RWPE1 (cell line): ENCODE measurements around the gene HHAT.

Experiments
- CTCF ChIA-PET: fragments of 350-600 bp; sonication (Branson Sonifier 250); formaldehyde crosslinking; extraction: SDS; loops from one replicate; lab custom pipeline; 2021; lab: Yijun Ruan, JAX
- POLR2A ChIA-PET: fragments of 400-600 bp; formaldehyde crosslinking; extraction: SDS; loops from one replicate; lab custom pipeline; 2020; ENCODE audit warnings: antibody characterized with exemption; ENCODE audit not compliant: low non-redundant PET; lab: Yijun Ruan, JAX
- DNase-seq: peaks from one replicate; pipeline ENCODE4 v3.0.0; 2012; ENCODE audit warnings: low spot score
- H3K27ac ChIP-seq: fragments of 450-650 bp; 2 replicates; pipeline ENCODE4 v1.5.1; 2017
- TF ChIP-seq, protein P1 (sequence below): fragments of 450-650 bp; conservative IDR thresholded peaks from 2 replicates; pipeline ENCODE4 v1.5.1; 2017; ENCODE audit warnings: low read depth, mild to moderate bottlenecking

Gene HHAT

DNA sequence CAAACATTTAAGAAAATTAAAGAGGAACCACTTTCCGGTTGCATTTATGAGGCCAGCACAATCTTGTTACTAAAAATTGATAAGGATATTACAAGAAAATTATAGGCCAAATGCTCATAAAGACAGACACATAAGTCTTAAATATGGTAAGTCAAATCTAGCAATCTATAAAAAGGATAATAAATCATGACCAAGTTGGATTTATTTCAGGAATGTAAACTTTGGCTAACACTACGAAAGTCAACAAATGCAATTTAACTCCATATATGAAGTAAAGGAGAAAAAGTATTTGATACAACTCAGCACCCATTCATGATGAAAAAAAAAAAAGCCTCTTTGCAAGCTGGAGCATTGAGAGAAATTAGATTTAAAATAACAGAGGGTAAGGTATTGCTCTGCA lies 6.3 kb downstream of the HHAT start:
- DNase-seq = no peak
- CTCF ChIA-PET = interaction anchor here (0.6 to 1.5 kb wide), 2 partner anchors 9 to 135 kb away, joined by 3 read pairs; no protein-coding TSS in a partner anchor
- TF ChIP-seq, protein P1, sequence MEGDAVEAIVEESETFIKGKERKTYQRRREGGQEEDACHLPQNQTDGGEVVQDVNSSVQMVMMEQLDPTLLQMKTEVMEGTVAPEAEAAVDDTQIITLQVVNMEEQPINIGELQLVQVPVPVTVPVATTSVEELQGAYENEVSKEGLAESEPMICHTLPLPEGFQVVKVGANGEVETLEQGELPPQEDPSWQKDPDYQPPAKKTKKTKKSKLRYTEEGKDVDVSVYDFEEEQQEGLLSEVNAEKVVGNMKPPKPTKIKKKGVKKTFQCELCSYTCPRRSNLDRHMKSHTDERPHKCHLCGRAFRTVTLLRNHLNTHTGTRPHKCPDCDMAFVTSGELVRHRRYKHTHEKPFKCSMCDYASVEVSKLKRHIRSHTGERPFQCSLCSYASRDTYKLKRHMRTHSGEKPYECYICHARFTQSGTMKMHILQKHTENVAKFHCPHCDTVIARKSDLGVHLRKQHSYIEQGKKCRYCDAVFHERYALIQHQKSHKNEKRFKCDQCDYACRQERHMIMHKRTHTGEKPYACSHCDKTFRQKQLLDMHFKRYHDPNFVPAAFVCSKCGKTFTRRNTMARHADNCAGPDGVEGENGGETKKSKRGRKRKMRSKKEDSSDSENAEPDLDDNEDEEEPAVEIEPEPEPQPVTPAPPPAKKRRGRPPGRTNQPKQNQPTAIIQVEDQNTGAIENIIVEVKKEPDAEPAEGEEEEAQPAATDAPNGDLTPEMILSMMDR = no peak
- no peak overlapping the region for H3K27ac ChIP-seq
- POLR2A ChIA-PET = no interaction called here

DNA sequence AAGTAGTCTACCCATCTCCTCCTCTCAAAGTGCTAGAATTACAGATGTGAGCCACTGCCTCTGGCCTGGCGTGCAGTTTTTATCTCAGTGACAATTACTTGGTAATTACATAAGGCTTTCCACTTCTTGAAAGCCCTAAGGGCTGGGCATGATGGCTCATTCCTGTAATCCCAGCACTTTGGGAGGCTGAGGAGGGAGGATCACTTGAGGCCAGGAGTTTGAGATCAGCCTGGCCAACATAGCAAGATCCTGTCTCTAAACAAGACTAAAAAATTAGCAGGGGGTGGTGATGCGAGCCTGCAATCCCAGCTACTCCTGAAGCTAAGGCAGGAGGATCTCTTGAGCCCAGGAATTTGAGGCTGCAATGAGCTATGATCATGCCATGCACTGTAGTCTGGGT lies 7.7 kb downstream of the HHAT start:
- POLR2A ChIA-PET = no interaction called here
- DNase-seq = no peak
- CTCF ChIA-PET = interaction anchor here (0.6 to 1.2 kb wide), 2 partner anchors 193 to 368 kb away, joined by 3 read pairs; no protein-coding TSS in a partner anchor
- no peak overlapping the region for H3K27ac ChIP-seq
- TF ChIP-seq, protein P1 = no peak

DNA sequence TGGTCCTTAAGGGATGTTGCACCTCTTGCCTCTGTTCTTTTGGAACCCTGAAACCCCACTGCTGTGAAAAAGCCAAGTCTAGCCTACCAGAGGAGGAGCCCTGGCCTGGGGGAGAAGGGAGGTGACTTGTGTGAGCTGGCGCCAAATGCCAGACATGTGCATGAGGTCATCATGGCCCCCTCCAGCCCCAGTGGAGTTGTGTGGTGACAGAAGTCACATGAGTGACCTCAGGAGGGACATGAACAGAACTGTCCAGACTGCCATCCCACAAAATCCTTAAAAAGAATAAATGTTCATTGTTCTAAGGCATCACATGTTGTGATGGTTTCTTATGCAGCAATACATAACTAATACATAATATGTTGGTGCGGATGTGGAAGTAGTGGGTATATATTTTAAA lies 10.8 kb downstream of the HHAT start:
- no peak for DNase-seq
- POLR2A ChIA-PET = no interaction called here
- CTCF ChIA-PET = no interaction called here
- TF ChIP-seq, protein P1 = no peak
- no peak overlapping the region for H3K27ac ChIP-seq

DNA sequence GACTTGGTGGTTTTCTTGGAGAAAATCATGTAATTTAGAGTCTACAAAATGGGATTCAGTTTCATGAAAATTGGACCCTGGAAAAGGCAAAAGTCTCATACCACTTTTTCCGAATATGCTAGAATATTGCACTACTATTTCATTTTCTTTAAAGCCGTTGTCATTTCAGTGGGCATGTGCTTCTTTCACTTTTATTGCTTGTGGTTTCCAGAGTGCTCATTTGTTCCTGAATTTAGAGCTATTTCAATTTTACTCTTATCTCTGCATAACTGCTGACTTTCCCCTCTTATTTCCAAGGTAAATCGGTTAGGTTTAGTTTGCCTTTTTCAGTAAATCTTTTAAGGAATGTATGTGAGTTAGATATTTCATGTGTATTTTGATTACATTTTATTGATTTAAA lies 11.6 kb downstream of the HHAT start:
- DNase-seq = no peak
- no peak overlapping the region for H3K27ac ChIP-seq
- TF ChIP-seq, protein P1 = no peak
- POLR2A ChIA-PET = no interaction called here
- CTCF ChIA-PET = no interaction called here

DNA sequence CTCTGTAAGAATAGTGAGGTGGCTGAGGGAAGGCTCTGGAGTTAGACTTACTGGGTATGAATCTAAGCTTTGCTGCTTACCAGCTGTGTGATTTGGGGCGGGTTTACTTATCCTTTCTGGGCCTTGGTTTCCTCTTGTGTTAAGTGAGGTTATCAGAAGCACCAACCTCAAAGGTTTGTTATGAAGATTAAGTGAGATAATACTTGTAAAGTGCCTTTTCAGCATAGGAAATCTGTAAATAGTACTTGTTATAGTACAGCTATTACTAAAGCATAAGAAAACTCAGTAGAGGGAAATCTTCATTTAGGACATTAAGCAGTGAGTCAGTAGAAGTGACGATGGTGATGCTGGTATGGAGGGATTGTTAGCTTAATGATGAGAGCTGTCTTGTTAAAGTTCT lies 12.1 kb downstream of the HHAT start:
- H3K27ac ChIP-seq = no peak overlapping the region
- POLR2A ChIA-PET = no interaction called here
- TF ChIP-seq, protein P1 = no peak
- CTCF ChIA-PET = no interaction called here
- DNase-seq = no peak

DNA sequence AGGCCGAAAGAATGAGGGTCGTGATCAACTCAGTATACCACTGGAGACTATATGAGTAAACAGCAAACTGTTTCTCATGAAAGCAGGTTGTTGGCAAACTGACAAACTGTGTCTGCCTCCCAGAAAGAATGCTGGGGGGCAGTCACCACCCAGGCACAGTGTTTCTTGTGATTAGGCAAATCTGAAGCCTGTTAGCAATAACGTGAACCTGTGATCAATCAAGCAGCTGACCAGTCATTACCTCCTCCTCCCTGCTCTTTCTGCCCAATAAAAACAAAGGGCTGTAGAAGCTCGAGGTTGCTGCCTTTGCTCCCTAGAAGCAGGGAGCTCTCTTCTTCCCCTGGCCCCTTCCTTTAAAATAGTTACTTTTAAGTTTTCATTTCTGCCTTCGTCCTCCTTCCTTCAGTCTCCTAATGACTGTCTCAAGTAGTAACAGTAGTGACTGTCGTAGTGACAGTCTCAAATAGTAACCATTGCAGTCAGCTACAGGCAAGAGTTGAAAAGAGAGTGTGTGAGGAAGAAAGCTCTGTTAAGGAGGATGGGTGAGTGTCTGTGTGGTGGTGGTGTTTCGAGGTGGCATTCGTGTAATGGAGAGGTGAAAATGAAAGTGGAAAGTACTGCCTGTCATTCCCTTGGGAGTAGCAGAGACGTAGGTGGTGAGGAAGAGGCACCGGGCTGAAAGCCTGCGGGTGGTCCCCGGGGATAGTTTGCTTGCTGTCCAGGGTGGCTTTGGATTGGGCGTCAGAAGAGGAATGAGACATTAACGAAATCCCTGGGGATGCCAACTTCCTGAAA lies 14.5 kb downstream of the HHAT start:
- no peak for DNase-seq
- TF ChIP-seq, protein P1 = no peak
- POLR2A ChIA-PET = no interaction called here
- CTCF ChIA-PET = interaction anchor here (0.6 kb wide), 1 partner anchor 8 kb away, joined by 3 read pairs; no protein-coding TSS in a partner anchor
- no peak overlapping the region for H3K27ac ChIP-seq
